Smooth muscle cell of the brain vasculature (primary cell): Measurements from ENCODE around the gene SPON2.
A peak's percentile ranks its signal among the peaks of the same experiment; 100 is the strongest.

Experiments
- DNase-seq: peaks from one replicate; pipeline ENCODE4 v3.0.0-alpha.2; 2012; ENCODE audit warnings: low read depth, low spot score

Gene SPON2

GRCh38 chr4:1172971-1173757 is 781 bp upstream of the SPON2 start:
- DNase-seq = peak; percentile 70

DNA sequence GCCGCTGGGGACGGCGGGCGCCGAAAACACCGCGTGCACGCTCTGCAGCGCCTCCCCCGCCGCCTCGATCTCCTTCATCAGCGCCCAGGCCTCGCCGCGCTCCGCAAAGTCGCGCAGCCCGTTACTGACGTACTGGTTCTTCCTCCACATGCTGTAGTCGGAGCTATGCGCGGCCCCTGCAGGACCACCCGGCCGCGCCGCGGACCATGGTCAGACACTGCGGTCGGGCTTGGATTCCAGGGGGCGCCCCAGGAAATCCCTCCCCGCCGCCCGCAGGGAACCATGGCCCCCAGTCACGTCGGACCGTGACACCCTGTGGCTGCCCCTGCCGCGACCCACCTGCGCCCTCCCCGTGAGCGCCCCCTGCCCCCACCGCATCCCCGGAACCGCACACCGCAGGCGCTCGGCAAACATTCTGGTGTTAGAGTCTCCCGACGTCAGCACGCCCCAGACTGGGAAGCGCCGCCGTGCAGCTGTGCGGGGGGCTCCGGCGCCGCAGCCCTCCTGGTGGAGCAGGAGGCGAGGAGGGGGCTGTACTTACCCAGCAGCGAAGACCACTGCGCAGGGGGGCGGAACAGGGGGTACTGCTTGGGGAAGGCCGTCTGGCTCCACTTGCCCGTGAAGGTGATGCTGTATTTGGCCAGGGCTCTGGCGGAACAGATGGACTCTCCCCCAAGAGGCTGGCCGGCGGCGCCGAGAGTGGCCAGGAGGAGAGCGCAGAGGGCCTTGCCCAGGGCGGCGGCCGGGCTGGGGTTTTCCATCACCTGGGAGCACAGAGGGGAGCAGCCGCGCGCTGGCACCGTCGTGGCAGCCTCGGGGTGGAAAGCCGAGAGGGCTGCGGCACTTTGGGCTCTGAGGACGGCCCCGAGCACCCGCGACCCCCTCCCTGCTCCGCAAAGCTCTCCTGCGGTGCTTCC is 814 bp downstream of the SPON2 start:
- DNase-seq = no peak

- DNase-seq = no peak
Measured at GRCh38 chr4:1170976-1171310, 1.4 kb downstream of the SPON2 start.

- no peak for DNase-seq
Measured at GRCh38 chr4:1170156-1170975, 2.0 kb downstream of the SPON2 start.

DNA sequence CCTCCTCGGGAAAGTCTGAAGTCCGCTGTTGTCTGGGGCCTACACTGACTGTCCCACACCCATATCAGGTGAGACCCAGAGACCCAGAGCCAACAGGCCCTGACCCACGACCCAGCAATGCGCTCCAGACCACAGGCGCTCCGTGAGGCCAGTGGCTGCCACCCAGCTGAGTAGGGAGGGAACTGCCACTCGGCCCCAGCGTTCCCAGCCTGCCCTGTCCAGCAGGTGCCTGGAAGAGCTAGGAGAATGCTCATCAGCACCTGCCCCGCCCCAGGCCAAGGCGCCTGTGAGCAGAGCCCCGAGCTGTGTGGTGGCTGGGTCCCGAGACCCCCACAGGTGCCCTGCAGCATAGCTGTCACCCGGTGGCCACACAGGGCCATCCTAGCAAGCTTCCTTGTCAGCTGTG is 2.7 kb downstream of the SPON2 start:
- no peak for DNase-seq

DNA sequence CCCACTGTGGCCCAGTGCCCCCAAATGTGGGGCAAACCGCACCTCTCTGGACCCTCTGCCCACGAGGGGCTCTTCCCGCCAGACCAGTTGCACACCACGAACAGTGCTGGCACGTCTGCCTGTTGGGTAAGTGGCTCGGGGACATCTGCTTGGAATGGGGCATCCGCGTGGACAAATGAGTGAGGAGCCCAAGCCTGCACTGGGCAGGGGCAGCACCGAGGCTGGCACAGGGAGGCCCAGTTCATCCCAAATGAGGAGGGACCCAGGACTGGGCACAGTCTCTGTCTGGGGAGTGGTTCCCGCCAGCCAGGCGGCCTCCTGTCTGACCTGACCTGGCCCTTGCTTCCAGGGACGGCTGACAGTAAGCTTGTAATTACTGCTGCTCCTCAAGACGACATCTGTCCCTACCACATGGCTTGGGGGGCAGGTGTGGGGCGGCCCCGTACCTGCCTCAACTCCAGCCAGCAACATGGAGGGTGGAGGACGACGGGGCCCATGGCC is 3.2 kb downstream of the SPON2 start:
- no peak for DNase-seq

- DNase-seq = no peak
Measured at GRCh38 chr4:1168191-1169101, 3.9 kb downstream of the SPON2 start.

- DNase-seq = peak; percentile 23
Measured at GRCh38 chr4:1167244-1167949, 5.0 kb downstream of the SPON2 start.

DNA sequence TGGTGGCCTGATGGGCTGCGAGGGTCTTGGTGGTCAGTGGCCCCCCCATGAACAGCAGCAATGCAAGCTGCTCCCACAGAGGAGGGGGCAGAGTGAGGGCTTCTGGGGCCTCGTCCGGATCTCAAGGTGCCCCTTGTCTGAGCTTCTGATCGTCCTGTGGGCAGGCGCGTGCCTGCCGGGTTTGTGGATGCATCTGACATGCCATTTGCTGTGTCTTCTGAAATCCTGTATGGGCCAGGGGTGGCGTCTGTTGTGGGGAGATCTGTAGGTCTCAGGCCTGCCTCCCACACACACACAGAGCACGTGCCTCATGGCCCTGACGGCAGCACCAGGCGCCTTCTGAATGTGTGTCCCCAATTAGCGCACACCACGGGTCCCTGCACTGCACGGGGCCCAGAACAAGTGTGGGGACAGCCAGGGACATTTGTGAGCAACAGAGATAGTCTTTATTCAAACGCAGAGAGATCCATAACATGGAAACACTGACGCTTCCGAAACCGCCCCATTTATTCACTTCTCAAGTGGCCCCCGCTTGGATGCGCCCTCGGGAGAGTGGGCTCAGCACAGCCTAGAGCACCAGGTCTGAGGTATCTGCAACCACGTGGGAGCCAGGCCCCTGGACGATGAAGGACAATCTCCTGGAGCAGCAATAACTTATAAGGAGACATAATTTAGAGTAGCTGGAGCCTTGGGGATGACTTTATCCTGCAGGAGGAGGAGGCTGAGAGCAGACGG is 5.7 kb downstream of the SPON2 start:
- no peak for DNase-seq

DNA sequence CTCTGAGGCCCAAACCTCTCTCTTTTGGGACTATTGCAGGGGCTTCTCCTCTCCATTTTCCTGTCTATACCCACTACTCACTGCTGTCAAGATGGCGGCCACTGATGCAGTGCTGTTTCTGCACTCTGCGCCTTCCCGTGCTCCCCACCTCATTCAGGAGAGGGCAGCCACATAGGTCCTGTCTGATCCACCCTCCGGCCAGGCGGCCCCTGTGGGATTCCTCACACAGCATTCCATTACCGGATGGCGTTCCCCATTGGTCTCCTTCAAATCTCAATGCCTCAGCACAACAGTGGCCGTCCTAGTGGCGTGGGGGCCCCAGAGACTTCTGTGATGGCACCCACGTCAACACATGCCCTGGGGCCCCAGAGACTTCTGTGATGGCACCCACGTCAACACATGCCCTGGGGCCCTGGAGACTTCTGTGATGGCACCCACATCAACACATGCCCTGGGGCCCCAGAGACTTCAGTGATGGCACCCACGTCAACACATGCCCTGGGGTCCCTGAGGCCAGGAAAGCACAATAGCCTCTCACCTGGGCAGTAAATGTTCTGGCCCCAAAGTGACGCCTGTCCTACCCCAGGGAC is 7.3 kb downstream of the SPON2 start:
- no peak for DNase-seq

- no peak for DNase-seq
Measured at GRCh38 chr4:1164444-1164843, 7.9 kb downstream of the SPON2 start.

GRCh38 chr4:1164040-1164439 is 8.3 kb downstream of the SPON2 start:
- no peak for DNase-seq

GRCh38 chr4:1160351-1160750 is 12.0 kb downstream of the SPON2 start:
- DNase-seq = no peak

- no peak for DNase-seq
Measured at GRCh38 chr4:1156069-1156468, 16.3 kb downstream of the SPON2 start.

DNA sequence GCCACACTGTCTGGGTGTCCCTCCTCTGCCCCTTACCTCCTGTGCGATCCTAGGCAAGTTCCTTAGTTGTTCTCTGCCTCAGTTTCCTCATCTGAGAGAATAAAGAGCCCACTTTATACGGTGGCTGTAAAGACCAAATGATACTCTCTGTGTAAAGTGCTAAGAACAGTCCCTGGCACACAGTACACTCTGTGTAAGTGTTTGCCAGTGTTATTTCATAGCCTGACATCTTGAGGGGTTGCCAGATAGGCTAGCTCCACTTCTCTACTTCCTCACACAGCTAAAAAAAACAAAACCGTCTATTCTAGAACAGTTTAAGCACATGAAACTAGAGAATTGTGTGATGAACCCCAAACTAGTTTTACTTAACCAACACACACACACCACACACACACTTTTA is 17.1 kb downstream of the SPON2 start:
- no peak for DNase-seq

DNA sequence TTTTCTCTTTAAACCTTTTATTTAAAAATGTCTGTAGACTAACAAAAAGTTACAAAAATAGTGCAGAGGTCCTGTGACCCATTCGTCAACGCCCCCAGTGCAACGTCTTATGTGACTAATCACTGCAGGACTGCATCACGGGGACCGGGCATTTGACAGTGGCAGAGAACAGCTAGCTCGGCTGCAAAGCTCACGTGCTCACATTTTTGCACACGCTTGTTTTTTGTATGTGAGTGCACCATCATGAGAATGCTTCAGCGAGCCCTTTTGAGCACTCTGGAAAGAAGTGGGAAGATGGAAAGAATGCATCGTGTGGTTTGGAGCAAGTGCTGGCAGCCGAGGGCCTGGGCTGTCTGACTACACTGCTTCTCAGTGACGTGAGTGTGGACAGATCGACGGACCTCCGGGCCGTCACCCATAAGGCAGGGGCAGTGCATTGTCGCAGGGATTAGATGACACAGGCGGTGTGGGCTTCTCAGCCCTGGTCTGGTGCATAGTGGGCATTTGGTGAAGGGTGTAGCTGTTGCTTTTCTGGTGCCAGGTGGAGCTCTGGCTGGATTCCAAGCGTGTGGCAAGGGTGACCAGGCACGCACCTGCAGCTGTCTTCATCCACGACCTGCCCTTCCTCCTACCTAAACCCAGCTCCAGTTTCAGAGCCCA is 17.7 kb downstream of the SPON2 start:
- no peak for DNase-seq

GRCh38 chr4:1154126-1154522 is 18.3 kb downstream of the SPON2 start:
- DNase-seq = no peak

- no peak for DNase-seq
Measured at GRCh38 chr4:1153567-1154090, 18.8 kb downstream of the SPON2 start.
